Nephron (organoid): Measurements from ENCODE around the gene PLEKHM2.
"Not testable (repeated sequence)": the region's sequence is repeated elsewhere in the genome, so short reads cannot be mapped to it uniquely, and the experiment has no call there.

ENCODE experiments used
- H3K27ac Mint-ChIP-seq, 3 experiments: 2 replicates each; pipeline ENCODE4 v1.8.0; 2020; ENCODE audit warnings: mixed read lengths in 3 of 3, mild to moderate bottlenecking in 2 of 3, moderate library complexity in 1 of 3
- H3K27me3 Mint-ChIP-seq: 2 replicates; pipeline ENCODE4 v1.8.0; 2021; ENCODE audit warnings: low read depth, mild to moderate bottlenecking, moderate library complexity, mixed read lengths
- H3K36me3 Mint-ChIP-seq: 2 replicates; pipeline ENCODE4 v1.8.0; 2020; ENCODE audit warnings: low read depth, mixed read lengths
- H3K4me1 Mint-ChIP-seq: 2 replicates; pipeline ENCODE4 v1.8.0; 2020; ENCODE audit warnings: mixed read lengths
- H3K4me3 Mint-ChIP-seq, 3 experiments: 2 replicates each; pipeline ENCODE4 v1.8.0; 2020; ENCODE audit warnings: mild to moderate bottlenecking in 3 of 3, mixed read lengths in 3 of 3, moderate library complexity in 2 of 3
- H3K9me3 Mint-ChIP-seq: 2 replicates; pipeline ENCODE4 v1.8.0; 2020; ENCODE audit warnings: mixed read lengths
- TF ChIP-seq, protein P1 (sequence below), 3 experiments: fragments of 200-600 bp; sonication (generic); IDR thresholded peaks; one replicate each; pipeline ENCODE4 v1.5.0; 2021; ENCODE audit warnings: antibody characterized with exemption in 3 of 3; ENCODE audit not compliant: unreplicated experiment in 3 of 3

The PLEKHM2 gene

DNA sequence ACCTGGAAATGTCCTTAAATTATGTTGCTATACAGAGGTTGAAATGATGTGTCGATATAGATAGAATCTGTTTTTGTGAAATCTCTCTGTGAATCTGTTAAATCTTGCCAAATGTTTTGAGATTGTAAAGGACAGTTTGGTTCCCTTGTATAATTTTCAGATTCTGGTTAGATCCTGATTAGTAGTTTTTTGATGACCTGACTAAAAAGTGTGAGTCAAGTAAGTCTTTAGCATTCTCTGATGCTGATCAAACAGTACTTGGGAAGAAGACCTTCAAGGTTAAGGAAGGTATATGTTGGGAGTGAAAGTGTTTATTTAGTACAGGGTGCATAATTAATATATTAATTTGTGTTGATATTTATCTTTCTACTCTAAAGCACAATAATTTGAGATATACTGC, 34.2 kb upstream of the PLEKHM2 start:
- Mint-ChIP-seq H3K4me1 (no peaks in the 10 kb centered on the region), H3K4me3 (no peak overlapping the region), H3K27ac (no peak overlapping the region), H3K9me3 (no peaks in the 10 kb centered on the region), H3K36me3 (peaks cover 57% of the 10 kb centered on the region), H3K27me3 (no peaks in the 10 kb centered on the region)
- TF ChIP-seq, protein P1, sequence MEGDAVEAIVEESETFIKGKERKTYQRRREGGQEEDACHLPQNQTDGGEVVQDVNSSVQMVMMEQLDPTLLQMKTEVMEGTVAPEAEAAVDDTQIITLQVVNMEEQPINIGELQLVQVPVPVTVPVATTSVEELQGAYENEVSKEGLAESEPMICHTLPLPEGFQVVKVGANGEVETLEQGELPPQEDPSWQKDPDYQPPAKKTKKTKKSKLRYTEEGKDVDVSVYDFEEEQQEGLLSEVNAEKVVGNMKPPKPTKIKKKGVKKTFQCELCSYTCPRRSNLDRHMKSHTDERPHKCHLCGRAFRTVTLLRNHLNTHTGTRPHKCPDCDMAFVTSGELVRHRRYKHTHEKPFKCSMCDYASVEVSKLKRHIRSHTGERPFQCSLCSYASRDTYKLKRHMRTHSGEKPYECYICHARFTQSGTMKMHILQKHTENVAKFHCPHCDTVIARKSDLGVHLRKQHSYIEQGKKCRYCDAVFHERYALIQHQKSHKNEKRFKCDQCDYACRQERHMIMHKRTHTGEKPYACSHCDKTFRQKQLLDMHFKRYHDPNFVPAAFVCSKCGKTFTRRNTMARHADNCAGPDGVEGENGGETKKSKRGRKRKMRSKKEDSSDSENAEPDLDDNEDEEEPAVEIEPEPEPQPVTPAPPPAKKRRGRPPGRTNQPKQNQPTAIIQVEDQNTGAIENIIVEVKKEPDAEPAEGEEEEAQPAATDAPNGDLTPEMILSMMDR (IDR thresholded peaks at IDR 0.05; ENCODE audit: unreplicated experiment in 3 of 3): no peak

DNA sequence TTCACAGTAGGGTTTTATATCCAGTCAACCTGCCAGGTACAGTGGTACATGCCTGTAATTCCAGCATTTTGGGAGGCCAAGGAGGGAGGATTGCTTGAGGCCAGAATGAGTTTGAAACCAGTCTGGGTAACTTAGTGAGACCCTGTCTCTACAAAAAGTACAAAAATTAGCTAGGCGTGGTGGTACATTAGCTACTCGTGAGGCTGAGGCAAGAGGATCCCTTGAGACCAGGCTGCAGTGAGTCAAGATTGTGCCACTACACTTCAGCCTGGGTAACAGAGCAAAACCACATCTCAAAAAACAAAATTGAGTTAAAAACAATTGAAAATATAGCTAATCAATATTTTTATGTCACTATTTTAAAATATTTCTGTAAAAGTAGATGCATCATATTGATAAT, 33.7 kb upstream of the PLEKHM2 start:
- TF ChIP-seq, protein P1 (IDR thresholded peaks at IDR 0.05; ENCODE audit: unreplicated experiment in 3 of 3): no peak
- no peak overlapping the region for H3K27ac Mint-ChIP-seq
- H3K27me3 Mint-ChIP-seq: no peaks in the 10 kb centered on the region
- peaks cover 52% of the 10 kb centered on the region for H3K36me3 Mint-ChIP-seq
- H3K9me3 Mint-ChIP-seq: no peaks in the 10 kb centered on the region
- no peaks in the 10 kb centered on the region for H3K4me1 Mint-ChIP-seq
- H3K4me3 Mint-ChIP-seq: no peak overlapping the region

DNA sequence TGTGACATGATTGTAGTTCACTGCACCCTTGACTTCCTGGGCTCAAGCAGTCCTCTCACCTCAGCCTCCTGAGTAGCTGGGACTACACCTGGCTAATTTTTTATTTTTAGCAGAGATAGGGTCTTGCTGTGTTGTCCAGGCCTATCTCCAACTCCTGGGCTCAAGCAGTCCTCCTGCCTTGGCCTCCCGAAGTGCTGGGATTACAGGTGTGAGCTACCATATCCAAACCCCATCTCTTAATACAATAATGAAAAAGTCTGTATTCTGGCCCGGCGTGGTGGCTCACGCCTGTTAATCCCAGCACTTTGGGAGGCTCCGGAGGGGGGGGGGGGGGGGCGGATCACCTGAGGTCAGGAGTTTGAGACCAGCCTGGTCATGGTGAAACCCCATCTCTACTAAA, 32.0 kb upstream of the PLEKHM2 start:
- H3K36me3 Mint-ChIP-seq: peaks cover 57% of the 10 kb centered on the region
- not testable (repeated sequence) for H3K27me3 Mint-ChIP-seq, H3K4me3 Mint-ChIP-seq, H3K27ac Mint-ChIP-seq, H3K9me3 Mint-ChIP-seq
- H3K4me1 Mint-ChIP-seq: peaks cover 11% of the 10 kb centered on the region

DNA sequence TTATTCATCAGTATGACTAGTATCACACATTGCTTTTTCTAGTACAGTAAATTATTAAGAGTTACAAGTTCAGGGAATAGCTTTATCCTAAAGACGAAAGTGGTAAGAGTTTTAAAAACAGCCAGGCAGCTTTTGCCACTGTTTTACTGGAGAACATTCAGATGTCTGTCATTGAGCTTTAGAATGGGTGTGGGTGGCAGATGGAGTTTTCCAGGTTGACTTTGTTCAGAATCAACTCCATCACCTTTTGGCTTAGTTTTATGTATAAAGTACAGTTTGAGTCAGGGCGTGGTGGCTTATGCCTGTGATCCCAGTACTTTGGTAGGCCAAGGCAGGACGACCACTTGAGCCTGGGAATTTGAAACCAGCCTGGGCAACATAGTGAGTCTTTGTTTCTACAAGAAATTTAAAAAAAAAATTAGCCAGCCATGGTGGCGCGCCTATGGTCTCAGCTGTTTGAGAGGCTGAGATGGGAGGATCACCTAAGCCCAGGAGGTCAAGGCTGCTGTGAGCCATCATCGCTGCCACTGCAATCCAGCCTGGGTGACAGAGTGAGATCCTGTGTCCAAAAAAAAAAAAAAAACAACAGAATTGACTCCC, 29.9 kb upstream of the PLEKHM2 start:
- peaks cover 57% of the 10 kb centered on the region for H3K36me3 Mint-ChIP-seq
- H3K4me1 Mint-ChIP-seq: peaks cover 15% of the 10 kb centered on the region

DNA sequence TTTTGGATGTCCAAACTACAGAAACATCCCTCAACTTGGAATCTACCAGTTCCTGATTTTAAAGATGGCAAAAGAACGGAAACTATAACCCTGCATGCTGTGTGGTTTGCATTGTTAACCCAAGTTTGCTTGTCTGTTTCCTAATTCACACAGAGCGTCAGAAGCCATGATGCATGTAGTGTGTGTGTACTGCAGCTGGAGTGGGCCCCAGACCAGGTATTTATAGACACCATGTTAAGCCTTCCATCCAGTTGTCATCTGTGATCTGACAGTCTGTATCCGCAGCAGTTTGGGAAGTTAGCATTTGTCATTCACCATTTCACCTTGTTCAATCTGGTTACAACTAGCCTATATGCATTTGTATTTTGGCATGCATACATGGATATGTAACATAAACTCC, 27.7 kb upstream of the PLEKHM2 start:
- Mint-ChIP-seq H3K4me3 (no peak overlapping the region), H3K4me1 (peaks cover 15% of the 10 kb centered on the region), H3K27ac (peak overlapping the region in 2 of 3 experiments; percentile 18 to 33), H3K36me3 (peaks cover 61% of the 10 kb centered on the region), H3K27me3 (no peaks in the 10 kb centered on the region), H3K9me3 (no peaks in the 10 kb centered on the region)
- TF ChIP-seq, protein P1 (IDR thresholded peaks at IDR 0.05; ENCODE audit: unreplicated experiment in 3 of 3): no peak

More for the DNA sequence above, 29.9 kb upstream of the PLEKHM2 start:
- no peak overlapping the region for H3K27ac Mint-ChIP-seq
- H3K27me3 Mint-ChIP-seq: no peaks in the 10 kb centered on the region
- no peaks in the 10 kb centered on the region for H3K9me3 Mint-ChIP-seq
- TF ChIP-seq, protein P1 (IDR thresholded peaks at IDR 0.05; ENCODE audit: unreplicated experiment in 3 of 3): no peak
- no peak overlapping the region for H3K4me3 Mint-ChIP-seq

DNA sequence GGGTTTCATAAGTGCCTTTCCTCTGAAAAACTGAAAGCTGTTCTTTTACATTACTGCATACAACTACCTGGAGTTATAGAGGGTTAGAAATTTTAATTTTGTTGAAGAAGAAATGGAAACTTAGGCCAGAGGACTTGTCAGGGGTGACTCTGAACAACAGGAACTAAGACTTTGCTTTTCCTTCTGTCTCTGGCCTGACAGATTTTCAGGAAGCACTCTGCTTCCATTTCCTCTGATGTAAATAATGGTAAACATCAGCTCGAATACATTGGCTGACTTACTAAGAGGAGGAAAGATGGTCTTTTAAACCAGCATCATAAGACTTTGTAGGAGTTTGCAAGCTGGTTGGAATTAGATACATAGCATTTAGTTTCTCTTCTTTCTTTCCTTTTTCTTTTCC, 27.1 kb upstream of the PLEKHM2 start:
- H3K4me1 Mint-ChIP-seq: peaks cover 21% of the 10 kb centered on the region
- no peak overlapping the region for H3K4me3 Mint-ChIP-seq
- TF ChIP-seq, protein P1 (IDR thresholded peaks at IDR 0.05; ENCODE audit: unreplicated experiment in 3 of 3): no peak
- H3K9me3 Mint-ChIP-seq: no peaks in the 10 kb centered on the region
- no peaks in the 10 kb centered on the region for H3K27me3 Mint-ChIP-seq
- H3K27ac Mint-ChIP-seq: peak overlapping the region; percentile 18 to 53 (median 33)
- peaks cover 61% of the 10 kb centered on the region for H3K36me3 Mint-ChIP-seq
